PC-3 (cell line): ENCODE measurements around the gene PHLDA3. TPM values are rescaled to one million over a fixed set of nuclear protein-coding genes. Genes with fewer than 3 reads are reported as not detected.

Experiments used
- ATAC-seq: fragments of 200-7000 bp; cut with Tn5 transposase; 2 replicates; pipeline ENCODE4 v1.9.1; 2020; ENCODE audit warnings: mild to moderate bottlenecking, moderate library complexity
- BruUV-seq: library from RNA; stranded (reverse); fragments of 400-500 nt; replicated peaks from 2 replicates; lab custom pipeline; 2021; lab: Mats Ljungman, UMichigan
- CTCF ChIA-PET: fragments of 300-600 bp; sonication (Branson Sonifier 250); formaldehyde crosslinking; loops from one replicate; lab custom pipeline; 2022; ENCODE audit warnings: antibody characterized with exemption; lab: Charles Lee
- POLR2A ChIA-PET: fragments of 300-600 bp; sonication (Branson Sonifier 250); formaldehyde crosslinking; loops from one replicate; lab custom pipeline; 2022; ENCODE audit warnings: antibody characterized with exemption; ENCODE audit not compliant: unreplicated experiment; lab: Charles Lee
- DNase-seq: peaks from one replicate; pipeline ENCODE4 v3.0.0-alpha.2; 2015
- H2AFZ ChIP-seq: fragments of 300-600 bp; sonication (generic); 2 replicates; pipeline ENCODE4 v1.6.0; 2016; ENCODE audit warnings: antibody characterized with exemption, low read length
- H3F3A ChIP-seq: fragments of 300-600 bp; sonication (generic); one replicate; pipeline ENCODE4 v1.6.0; 2017; ENCODE audit warnings: antibody characterized with exemption, low read length, control low read depth, mild to moderate bottlenecking; ENCODE audit not compliant: unreplicated experiment
- H3K27ac ChIP-seq: fragments of 300-600 bp; sonication (generic); 2 replicates; pipeline ENCODE4 v1.5.1; 2016; ENCODE audit warnings: mild to moderate bottlenecking, low read length
- H3K27me3 ChIP-seq: fragments of 300-600 bp; sonication (generic); 2 replicates; pipeline ENCODE4 v1.6.1; 2016; ENCODE audit warnings: low read length, mixed read lengths
- H3K36me3 ChIP-seq: fragments of 300-600 bp; sonication (generic); 2 replicates; pipeline ENCODE4 v1.6.1; 2016; ENCODE audit warnings: low read depth, mixed run types, low read length, mixed read lengths
- H3K4me1 ChIP-seq: fragments of 300-600 bp; sonication (generic); 2 replicates; pipeline ENCODE4 v1.5.1; 2016; ENCODE audit warnings: low read length; ENCODE audit not compliant: insufficient read depth
- H3K4me2 ChIP-seq: fragments of 300-600 bp; sonication (generic); 2 replicates; pipeline ENCODE4 v1.6.0; 2016; ENCODE audit warnings: low read length
- H3K4me3 ChIP-seq: fragments of 300-600 bp; sonication (generic); 2 replicates; pipeline ENCODE4 v1.5.1; 2016; ENCODE audit warnings: mild to moderate bottlenecking, low read length, mixed read lengths
- H3K79me2 ChIP-seq: fragments of 300-600 bp; sonication (generic); 2 replicates; pipeline ENCODE4 v1.6.1; 2017; ENCODE audit warnings: low read length, mixed read lengths
- H3K9ac ChIP-seq: fragments of 300-600 bp; sonication (generic); 2 replicates; pipeline ENCODE4 v1.6.0; 2016; ENCODE audit warnings: mild to moderate bottlenecking, low read length
- H3K9me2 ChIP-seq: fragments of 300-600 bp; sonication (generic); replicated peaks from 2 replicates; pipeline ENCODE4 v1.6.1; 2016; ENCODE audit warnings: mixed run types, low read length, mixed read lengths
- H3K9me3 ChIP-seq: fragments of 300-600 bp; sonication (generic); 2 replicates; pipeline ENCODE4 v1.6.1; 2016; ENCODE audit warnings: low read length, mixed read lengths
- H4K20me1 ChIP-seq: fragments of 300-600 bp; sonication (generic); 2 replicates; pipeline ENCODE4 v1.6.1; 2016; ENCODE audit warnings: low read length, mixed read lengths
- EZH2 ChIP-seq: fragments of 300-600 bp; sonication (generic); IDR thresholded peaks from one replicate; pipeline ENCODE4 v1.6.1; 2017; ENCODE audit warnings: antibody characterized with exemption, mild to moderate bottlenecking, low read length; ENCODE audit not compliant: unreplicated experiment
- EZH2phosphoT487 ChIP-seq: fragments of 300-600 bp; sonication (generic); IDR thresholded peaks from 2 replicates; pipeline ENCODE4 v1.6.1; 2018; ENCODE audit warnings: mild to moderate bottlenecking, antibody characterized with exemption, low read length, borderline replicate concordance
- intact Hi-C: fragments of 100-400 bp; cut with micrococcal nuclease; formaldehyde crosslinking; loops from 2 replicates; pipeline ENCODE4 v1.9.0; 2023
- total RNA-seq: library from RNA; depleted of rRNA; stranded (reverse); fragments of >200 nt; gene quantifications from 2 replicates; pipeline ENCODE4 v1.2.3, GENCODE V29; 2014
- TF ChIP-seq, protein P1 (sequence below): fragments of 300-600 bp; sonication (generic); conservative IDR thresholded peaks from 2 replicates; pipeline ENCODE4 v1.5.1; 2017; ENCODE audit warnings: antibody characterized with exemption, low read depth, mild to moderate bottlenecking, low read length

PHLDA3 gene
- total RNA-seq, 1 experiment from 2014 or later = 216 TPM

DNA sequence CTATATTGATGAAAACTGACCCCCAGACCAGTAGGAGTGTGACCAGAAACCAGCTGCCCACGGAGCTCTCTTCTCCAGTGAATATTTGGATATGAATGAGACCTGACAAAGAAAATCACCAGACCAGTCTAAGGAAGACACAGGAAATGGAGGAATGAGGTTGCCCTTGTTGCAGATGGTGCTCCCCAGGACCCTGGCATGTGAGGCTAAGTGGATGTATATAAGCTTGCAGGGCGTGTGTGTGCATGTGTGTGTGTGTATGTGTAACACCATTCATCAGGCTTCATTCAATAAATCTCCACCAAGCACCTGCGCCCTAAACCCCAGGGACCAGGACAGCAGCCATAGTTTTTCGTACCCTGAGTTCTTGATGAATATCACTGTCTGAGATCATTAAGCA lies 14.4 kb downstream of the PHLDA3 start:
- no peaks in the 10 kb centered on the region for H3K27me3 ChIP-seq
- CTCF ChIA-PET = interaction anchor here (0.5 to 0.9 kb wide), 2 partner anchors 19 to 326 kb away, joined by 3 to 5 read pairs; no protein-coding TSS in a partner anchor
- no TSS peak for BruUV-seq
- H3K4me1 ChIP-seq = peaks cover 44% of the 10 kb centered on the region
- no peak for DNase-seq
- TF ChIP-seq EZH2phosphoT487 (no peak), EZH2 (no peak)
- TF ChIP-seq, protein P1, sequence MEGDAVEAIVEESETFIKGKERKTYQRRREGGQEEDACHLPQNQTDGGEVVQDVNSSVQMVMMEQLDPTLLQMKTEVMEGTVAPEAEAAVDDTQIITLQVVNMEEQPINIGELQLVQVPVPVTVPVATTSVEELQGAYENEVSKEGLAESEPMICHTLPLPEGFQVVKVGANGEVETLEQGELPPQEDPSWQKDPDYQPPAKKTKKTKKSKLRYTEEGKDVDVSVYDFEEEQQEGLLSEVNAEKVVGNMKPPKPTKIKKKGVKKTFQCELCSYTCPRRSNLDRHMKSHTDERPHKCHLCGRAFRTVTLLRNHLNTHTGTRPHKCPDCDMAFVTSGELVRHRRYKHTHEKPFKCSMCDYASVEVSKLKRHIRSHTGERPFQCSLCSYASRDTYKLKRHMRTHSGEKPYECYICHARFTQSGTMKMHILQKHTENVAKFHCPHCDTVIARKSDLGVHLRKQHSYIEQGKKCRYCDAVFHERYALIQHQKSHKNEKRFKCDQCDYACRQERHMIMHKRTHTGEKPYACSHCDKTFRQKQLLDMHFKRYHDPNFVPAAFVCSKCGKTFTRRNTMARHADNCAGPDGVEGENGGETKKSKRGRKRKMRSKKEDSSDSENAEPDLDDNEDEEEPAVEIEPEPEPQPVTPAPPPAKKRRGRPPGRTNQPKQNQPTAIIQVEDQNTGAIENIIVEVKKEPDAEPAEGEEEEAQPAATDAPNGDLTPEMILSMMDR = no peak
- H3K4me3 ChIP-seq = no peak overlapping the region
- intact Hi-C loops = no loop called here
- H4K20me1 ChIP-seq = no peaks in the 10 kb centered on the region
- H3K9me2 ChIP-seq = no peaks in the 10 kb centered on the region
- ATAC-seq = no peak
- no peak overlapping the region for H3K4me2 ChIP-seq
- no peak overlapping the region for H3K9ac ChIP-seq
- H2AFZ ChIP-seq = no peak overlapping the region
- POLR2A ChIA-PET = no interaction called here
- H3K79me2 ChIP-seq = no peaks in the 10 kb centered on the region
- no peaks in the 10 kb centered on the region for H3K36me3 ChIP-seq
- no peak overlapping the region for H3K27ac ChIP-seq
- no peaks in the 10 kb centered on the region for H3K9me3 ChIP-seq
- no peaks in the 10 kb centered on the region for H3F3A ChIP-seq

DNA sequence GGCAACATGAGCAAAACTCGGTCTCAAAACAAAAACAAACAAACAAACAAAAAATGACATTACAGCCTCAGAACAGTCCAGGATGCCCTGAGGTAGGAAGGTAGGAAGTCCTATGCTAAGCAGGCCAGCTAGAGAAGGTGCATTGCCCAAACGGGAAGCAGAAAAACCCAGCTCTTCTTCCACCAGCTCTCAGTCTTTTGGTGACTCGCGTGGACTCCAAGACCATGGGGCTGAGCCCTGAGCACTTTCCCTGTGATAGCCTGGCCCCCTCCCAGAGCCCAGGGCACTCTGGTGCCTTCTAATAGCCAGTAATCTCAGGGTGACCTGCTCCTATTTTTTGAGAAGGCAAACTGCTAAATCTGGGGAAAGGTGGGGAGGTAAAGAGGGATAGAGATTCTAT lies 16.1 kb downstream of the PHLDA3 start:
- Histone ChIP-seq H3K9ac (no peak overlapping the region), H2AFZ (no peak overlapping the region), H3K4me3 (no peak overlapping the region), H3K4me2 (no peak overlapping the region), H3K79me2 (no peaks in the 10 kb centered on the region), H3K36me3 (no peaks in the 10 kb centered on the region), H3K27me3 (no peaks in the 10 kb centered on the region), H3K27ac (no peak overlapping the region), H3K9me3 (no peaks in the 10 kb centered on the region), H3F3A (no peaks in the 10 kb centered on the region), H3K4me1 (peaks cover 50% of the 10 kb centered on the region), H3K9me2 (no peaks in the 10 kb centered on the region), H4K20me1 (no peaks in the 10 kb centered on the region)
- no peak for ATAC-seq
- ChIA-PET CTCF (no interaction called here), POLR2A (interaction anchor here (0.6 kb wide), 1 partner anchor 17 kb away, joined by 8 read pairs; no protein-coding TSS in a partner anchor)
- BruUV-seq = no TSS peak
- TF ChIP-seq EZH2phosphoT487 (no peak), EZH2 (no peak)
- TF ChIP-seq, protein P1 = no peak
- DNase-seq = peak; percentile 30
- intact Hi-C loops = no loop called here

DNA sequence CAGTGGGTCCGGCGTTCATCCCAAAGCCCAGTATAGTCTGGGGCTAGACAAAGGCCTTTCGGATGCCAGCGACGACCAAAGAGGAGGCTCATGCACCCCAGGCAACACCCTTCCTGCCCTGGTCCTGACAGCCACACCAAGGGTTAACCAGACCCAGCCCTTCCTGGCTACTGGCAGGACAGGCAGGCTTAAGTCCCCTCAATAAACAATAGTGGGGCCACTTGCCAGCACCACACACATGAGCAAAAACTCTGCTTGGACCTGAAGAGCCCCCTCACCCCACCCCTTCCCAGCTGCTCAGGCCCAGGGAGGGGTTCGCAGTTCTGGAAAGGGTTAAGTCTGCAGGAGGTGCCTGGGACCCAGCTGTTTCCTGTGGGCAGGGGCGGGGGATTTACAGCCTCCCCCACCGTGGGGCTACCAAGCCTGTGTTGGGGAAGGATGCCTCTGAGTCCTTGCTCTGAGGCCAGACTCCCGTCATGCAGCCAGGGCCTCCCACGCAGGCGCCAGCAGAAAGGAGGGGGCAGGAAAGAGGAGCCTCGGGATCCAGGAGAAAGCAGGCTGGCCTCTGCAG lies 18.2 kb downstream of the PHLDA3 start:
- H3K4me2 ChIP-seq = no peak overlapping the region
- DNase-seq (peak; percentile 33), ATAC-seq (0 out of 2 replicates have a peak, but pooled peaks have one; percentile 1)
- H3K9me3 ChIP-seq = no peaks in the 10 kb centered on the region
- no peaks in the 10 kb centered on the region for H3K9me2 ChIP-seq
- intact Hi-C loops = no loop called here
- no peak overlapping the region for H3K9ac ChIP-seq
- BruUV-seq = no TSS peak
- H3F3A ChIP-seq = no peaks in the 10 kb centered on the region
- no peak overlapping the region for H3K27ac ChIP-seq
- no peaks in the 10 kb centered on the region for H3K79me2 ChIP-seq
- no peak overlapping the region for H2AFZ ChIP-seq
- TF ChIP-seq, protein P1 = no peak
- TF ChIP-seq EZH2 = no peak
- no peak for TF ChIP-seq EZH2phosphoT487
- H4K20me1 ChIP-seq = no peaks in the 10 kb centered on the region
- H3K36me3 ChIP-seq = no peaks in the 10 kb centered on the region
- H3K27me3 ChIP-seq = no peaks in the 10 kb centered on the region
- H3K4me1 ChIP-seq = peaks cover 38% of the 10 kb centered on the region
- no peak overlapping the region for H3K4me3 ChIP-seq
- ChIA-PET POLR2A (no interaction called here), CTCF (interaction anchor here (0.7 kb wide), 1 partner anchor 10 kb away, joined by 4 read pairs; no protein-coding TSS in a partner anchor)
